Measurements from ENCODE around the gene LOXL3.
"Not testable (repeated sequence)": the region's sequence is repeated elsewhere in the genome, so short reads cannot be mapped to it uniquely, and the experiment has no call there.

Gene LOXL3

DNA sequence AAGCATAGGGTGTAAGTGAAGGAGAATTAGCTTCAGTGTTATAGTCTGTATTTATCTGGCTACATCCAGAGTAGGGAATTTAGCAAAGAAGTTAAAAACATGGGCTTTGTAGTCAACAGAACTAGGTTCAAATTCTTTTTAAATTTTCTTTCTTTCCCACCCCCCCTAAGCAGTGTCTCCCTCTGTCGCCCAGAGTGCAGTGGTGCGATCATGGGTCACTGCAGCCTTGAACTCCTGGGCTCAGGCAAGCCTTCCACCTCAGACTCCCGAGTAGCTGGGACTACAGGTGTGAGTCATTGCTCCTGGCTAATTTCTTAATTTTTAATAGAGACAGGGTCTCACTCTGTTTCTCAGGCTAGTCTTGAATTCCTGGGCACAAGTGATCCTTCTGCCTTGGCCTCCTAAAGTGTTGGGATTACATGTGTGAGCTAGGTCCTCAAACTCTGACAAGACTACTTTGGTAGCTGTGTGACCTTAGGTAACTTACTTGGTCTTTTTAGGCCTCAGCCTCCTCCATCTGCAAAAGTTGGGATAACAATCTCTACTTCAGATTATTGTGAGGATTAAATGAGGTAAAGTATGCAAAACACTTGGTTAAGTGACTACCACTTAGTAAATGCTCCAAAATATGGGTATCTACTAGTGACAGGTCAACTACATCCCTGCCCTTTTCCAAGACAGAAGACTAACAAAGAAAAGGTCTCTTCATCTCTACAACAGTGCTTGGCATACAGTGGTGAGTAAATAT, 18.6 kb upstream of the LOXL3 start:
- DNase-seq (ENCODE audit: low read depth in 3 of 3): no peak

DNA sequence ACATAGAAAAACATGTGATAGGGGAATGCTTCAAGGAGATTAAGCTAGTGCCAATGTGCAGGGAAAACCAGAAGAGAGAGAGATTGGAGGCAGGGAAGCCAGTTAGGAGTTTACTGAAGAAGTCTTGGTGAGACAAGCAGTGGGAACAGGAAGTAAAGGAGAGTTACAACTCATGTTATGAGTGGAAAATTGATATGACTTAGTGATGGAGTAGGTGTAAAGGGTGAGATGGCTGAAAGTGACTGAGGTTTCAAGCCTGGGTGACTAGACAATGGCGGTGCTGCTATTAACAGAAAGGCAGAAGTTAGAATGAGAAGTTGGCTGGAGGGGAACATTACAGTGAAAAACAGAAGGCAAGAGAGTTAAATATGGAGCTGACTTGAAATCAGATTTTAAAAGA, 17.3 kb upstream of the LOXL3 start:
- no peak for DNase-seq (ENCODE audit: low read depth in 3 of 3)

DNA sequence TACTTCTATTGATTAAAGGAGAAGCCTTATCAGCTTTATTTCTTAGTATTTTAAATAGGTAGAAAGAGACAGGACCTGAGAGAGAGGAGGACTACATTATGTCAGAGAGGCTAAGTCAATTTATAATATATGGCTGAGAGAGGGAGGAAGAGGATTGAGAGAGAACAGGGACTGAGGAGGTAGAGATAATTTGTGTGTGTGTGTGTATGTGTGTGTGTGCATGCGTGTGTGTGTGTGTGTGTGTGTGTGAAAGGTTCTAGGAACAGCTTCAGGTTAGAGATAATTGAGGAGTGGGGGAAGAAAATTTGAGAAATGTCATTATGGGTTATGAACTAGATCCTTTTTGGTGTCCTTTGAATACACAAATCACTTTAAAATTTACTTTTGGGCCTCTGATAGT, 15.9 kb upstream of the LOXL3 start:
- no peak for DNase-seq (ENCODE audit: low read depth in 3 of 3)

DNA sequence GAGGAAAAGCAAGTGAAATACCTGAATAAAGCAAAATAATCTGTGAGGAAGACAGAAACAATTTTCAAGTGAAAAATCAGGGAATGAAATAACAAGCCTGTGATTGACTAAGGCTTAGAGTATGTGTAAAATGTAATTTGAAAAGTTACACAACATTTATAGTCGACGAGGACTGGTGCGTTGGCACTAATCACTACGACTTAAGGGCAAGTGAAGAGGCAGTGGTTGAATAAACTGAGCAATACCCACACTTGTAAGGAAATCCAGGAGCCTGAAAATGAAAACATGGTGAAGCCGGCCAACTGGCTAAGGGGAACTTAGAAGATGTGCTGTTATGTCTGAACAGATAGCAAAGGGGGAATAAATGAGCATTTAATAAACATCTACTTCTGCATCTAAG, 14.1 kb upstream of the LOXL3 start:
- no peak for DNase-seq (ENCODE audit: low read depth in 3 of 3)

DNA sequence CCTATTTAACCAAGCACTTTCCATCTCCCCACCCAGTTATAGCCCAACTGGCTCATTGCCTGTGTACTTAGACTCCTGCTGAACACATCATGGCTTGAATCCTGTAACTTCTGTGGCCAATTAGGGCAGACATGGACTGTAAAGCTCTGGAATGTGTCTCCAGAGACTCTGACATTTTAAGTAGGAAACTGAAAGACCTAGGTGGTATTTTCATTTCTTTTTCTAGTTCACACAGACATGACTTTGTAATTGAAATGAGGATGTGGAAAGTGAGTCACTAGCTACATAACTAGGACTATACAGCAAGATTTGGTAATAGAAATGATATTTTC, 13.0 kb upstream of the LOXL3 start:
- DNase-seq (ENCODE audit: low read depth in 3 of 3): no peak

DNA sequence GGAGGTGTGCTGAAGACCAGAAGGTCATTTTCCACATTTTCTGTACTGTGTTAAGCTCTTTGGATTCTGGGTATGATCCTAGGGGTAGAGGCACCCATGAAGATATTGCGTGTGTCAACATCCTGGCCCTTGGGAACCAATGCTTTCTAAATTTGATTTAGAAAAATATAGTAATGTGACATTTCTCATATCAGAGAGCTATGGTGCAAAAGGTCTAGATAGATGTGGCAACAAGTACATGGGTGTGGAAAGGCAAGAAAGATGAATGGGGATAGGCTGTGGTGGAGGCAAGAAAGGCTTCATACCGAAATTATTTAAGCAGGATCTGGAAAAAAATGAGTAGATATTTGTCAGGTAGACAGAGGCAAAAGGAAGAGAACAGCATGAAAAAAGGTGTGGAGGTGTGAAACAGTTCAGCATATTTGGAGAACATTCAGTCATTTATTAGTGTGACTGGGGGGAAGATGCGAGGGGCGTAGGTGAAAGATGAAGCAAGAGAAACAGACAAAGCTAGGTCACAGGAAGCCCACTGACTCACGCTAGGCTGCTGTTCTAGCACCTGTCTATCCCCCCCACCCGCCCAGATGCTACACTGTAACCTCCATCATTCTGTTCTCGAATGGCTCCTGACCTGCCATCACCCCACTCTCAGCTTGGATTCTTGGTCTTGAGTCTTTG, 12.5 kb upstream of the LOXL3 start:
- no peak for DNase-seq (ENCODE audit: low read depth in 3 of 3)

DNA sequence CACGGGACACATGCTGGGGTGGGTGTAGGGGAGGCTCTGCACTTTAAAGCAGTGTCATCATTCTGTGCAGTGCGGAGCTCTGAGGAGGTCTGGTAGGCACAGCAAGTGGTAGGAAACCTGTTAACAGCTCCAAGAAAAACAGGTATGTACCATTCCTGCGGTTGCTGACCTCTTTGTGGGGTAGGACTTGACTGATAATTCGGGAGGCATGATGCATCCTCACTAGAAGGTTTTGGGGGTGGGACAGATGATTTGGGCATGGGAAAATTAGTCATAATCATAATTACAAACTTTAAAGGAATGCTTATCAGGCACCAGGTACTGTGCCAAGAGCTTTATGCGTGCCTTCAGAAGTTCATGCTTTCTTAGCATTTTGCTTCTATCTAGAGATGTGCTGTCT, 10.5 kb upstream of the LOXL3 start:
- no peak for DNase-seq (ENCODE audit: low read depth in 3 of 3)

DNA sequence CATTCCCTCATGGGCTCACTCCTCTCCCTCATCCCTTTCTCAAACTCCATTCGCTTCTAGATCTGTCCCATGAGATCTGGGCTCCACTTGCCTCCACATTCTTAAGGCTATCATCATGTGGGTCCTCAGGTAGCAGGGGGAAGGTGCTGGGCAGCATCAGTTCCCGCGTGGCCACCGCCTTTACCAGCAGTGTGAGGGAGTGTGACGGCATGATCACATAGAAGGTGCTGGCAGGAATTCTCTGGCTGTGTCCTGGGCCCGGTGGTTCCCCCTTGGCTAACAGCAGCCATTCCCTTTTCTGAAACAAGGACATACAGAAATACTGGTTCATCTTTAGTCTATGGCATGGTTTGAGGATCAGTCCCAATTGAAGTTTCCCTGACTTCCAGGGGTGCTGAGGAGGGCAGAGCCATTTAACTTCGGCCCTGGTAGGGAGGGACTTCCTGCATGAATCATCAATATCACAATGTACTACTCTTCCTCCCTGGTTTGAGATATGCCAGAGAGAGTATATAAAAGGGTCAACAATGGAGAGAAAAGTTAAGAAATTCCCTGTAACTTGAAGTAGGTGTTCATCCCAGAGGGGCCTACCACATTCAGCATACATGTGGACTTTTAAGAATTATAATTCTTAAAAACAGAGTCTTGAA, 8.5 kb upstream of the LOXL3 start:
- DNase-seq (ENCODE audit: low read depth in 3 of 3): no peak

DNA sequence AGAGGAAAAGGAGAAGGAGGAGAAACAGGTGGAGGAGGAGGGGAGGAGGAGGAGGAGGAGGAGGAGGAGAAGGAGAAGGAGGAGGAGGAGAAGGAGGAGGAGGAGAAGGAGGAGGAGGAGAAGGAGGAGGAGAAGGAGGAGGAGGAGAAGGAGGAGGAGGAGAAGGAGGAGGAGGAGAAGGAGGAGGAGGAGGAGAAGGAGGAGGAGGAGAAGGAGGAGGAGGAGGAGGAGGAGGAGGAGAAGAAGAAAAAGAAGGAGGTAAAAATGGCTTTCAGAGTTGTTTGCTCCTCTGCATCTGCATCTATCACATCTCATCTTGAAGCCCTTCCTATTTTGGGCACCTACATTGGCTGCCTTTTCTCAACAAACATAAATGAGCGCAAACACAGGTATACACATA, 7.3 kb upstream of the LOXL3 start:
- not testable (repeated sequence) for DNase-seq (ENCODE audit: low read depth in 3 of 3)

DNA sequence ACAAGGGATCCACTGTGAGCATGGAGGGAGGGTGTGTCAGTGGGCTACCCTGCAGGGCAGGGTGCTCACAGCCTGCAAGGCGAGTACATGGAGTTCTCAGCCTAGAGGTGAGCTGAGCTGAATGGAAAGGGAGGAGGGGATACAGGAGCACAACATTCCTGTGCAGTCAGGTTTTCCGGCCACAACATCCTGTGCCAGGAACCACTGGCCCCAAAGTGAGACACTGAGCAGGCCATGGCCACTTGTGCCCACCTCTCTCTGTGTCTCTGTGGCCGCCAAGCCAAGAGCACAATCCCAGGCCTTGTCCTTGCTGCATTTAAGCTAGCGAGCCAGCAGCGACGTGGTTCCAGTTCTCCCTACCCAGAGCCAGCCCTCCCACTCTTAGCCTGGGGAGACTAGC, 6.8 kb upstream of the LOXL3 start:
- no peak for DNase-seq (ENCODE audit: low read depth in 3 of 3)

DNA sequence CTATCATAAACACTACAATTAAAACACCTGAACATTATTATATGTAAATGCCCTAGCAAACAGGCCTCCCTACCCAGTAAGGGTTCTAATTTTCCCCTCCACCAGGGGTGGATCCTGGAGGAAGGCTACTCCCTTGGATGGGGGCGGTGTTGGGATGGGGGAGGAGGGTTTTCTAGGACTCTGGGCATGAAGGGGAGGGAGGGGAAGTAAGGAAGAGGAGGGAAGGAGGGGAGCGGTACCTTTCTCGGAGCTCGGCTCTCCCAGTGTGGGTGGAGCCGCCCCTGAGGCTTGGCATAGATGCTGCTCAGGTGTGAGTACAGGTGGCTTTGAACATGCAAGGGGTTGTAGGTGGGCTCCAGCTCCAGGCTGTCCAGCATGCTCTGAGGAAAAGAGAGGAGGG, 6.2 kb upstream of the LOXL3 start:
- DNase-seq (ENCODE audit: low read depth in 3 of 3): no peak

DNA sequence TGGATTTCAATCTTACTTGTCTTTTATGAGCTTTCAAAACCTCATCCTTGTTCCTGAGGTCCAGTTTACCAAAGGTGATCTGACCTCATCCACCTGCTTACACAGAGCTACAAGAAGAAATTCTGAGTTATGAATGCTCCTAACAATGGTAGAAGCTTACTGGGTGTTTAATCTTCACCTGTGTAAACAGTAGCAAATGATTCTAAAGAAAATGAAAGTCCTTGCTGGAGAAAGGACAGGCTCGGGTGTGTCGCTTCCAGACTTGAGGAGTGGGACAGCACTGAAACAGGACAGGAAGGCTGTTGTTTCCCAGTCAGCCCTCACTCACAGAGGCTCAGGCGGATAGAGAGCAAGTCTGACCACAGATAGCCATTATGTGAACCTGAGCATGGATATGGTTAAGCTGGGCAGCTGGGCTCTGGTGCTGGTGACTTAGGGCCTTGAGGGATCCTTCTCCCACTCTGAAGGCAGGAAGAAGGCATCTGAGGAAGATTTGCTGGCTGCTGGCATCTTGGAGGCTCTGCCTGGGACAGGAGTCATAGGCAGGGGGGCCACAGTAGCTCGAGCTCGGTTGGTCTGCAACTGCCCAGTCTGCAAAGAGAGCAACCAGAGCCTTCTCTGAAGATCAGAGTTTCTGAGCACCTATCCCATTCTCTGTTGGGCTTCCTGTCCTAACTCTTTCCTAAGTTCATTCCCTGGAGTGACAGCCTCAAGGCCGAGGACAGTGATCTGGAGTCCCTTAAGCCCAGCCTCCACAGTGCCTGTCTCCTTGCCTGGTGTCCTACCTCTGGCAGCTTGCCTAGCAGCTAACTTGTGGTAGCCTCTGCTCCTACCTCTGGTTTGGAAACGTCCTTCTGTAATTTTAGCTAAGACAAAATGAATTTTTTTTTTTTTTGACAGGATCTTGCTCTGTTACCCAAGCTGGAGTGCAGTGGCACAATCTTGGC, 4.8 kb upstream of the LOXL3 start:
- no peak for DNase-seq (ENCODE audit: low read depth in 3 of 3)

DNA sequence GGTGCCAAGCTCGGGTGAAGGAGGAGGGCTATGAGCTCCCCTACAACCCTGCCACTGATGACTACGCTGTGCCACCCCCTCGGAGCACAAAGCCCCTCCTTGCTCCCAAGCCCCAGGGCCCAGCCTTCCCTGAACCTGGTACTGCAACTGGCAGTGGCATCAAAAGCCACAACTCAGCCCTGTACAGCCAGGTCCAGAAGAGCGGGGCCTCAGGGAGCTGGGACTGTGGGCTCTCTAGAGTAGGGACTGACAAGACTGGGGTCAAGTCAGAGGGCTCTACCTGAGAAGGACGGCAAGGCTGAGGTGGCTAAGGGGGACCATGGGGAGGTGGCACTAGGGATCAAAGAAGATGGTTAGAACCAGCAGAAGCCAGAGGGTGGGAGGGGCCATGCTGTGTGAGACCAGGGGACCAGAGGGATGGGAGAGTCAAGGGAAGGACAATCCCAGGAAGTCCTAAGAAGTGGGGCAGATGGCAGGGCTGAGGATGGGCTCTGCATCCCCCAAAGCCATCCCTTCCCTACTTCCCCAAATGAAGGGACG, 3.2 kb upstream of the LOXL3 start:
- DNase-seq (ENCODE audit: low read depth in 3 of 3): no peak

DNA sequence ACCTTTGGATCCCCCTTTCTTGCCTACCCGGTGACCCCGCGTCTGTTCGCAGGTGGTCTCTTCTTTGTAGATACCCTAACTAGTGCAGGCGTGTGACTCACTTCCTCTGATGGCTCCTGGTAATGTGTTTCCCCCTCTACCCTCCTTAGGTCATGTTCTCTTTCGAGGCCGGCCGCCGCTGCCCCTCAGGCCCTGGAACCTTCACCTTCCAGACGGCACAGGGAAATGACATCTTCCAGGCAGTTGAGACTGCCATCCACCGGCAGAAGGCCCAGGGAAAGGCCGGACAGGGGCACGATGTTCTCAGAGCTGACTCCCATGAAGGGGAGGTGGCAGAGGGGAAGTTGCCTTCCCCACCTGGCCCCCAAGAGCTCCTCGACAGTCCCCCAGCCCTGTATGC, 2.4 kb upstream of the LOXL3 start:
- no peak for DNase-seq (ENCODE audit: low read depth in 3 of 3)

DNA sequence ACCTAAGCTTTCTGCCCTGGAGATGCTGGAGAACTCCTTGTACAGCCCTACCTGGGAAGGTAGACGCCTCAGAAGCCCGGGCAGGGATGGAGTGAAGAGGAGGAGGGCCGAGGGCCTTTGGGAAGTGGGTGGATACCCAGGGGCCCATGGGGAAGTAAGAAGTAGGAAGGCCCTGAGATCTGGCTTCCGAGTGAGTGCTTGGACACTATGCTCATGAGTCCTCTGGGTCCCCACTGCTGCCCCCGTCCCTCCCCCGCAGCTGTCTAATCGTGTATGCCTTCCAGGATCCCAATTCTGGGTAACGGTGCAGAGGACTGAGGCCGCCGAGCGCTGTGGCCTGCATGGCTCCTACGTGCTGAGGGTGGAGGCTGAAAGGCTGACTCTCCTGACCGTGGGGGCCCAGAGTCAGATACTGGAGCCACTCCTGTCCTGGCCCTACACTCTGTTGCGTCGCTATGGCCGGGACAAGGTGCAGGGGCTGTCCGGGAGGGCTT, 1.9 kb upstream of the LOXL3 start:
- no peak for DNase-seq (ENCODE audit: low read depth in 3 of 3)

DNA sequence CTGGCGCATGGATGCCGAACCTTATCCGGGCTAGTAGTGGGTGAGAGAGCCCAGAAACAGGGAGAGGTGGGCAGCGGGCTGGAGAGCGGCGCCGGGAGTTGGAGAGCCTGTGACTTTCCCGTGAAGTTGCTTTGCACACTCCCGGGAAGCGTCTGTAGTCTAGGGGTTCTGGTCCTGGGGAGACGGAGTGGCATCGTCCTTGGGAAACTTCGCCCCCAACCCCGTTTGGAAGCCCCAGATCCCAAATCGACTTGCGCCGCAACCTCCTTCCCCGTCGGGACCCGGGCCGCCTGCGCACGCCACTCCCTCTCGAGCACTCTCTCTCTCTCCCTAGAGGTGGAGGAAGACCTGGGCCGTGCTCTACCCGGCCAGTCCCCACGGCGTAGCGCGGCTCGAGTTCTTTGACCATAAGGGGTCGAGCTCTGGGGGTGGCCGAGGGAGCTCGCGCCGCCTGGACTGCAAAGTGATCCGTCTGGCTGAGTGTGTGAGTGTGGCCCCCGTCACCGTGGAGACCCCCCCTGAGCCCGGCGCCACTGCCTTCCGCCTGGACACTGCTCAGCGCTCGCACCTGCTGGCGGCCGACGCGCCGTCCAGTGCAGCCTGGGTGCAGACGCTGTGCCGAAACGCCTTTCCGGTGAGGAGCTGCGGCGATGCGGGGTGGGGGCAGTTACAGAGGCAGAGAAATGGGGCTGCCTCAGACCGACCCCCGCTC, 1.2 kb upstream of the LOXL3 start:
- DNase-seq (ENCODE audit: low read depth in 3 of 3): peak in 1 of 3 experiments; percentile 39

DNA sequence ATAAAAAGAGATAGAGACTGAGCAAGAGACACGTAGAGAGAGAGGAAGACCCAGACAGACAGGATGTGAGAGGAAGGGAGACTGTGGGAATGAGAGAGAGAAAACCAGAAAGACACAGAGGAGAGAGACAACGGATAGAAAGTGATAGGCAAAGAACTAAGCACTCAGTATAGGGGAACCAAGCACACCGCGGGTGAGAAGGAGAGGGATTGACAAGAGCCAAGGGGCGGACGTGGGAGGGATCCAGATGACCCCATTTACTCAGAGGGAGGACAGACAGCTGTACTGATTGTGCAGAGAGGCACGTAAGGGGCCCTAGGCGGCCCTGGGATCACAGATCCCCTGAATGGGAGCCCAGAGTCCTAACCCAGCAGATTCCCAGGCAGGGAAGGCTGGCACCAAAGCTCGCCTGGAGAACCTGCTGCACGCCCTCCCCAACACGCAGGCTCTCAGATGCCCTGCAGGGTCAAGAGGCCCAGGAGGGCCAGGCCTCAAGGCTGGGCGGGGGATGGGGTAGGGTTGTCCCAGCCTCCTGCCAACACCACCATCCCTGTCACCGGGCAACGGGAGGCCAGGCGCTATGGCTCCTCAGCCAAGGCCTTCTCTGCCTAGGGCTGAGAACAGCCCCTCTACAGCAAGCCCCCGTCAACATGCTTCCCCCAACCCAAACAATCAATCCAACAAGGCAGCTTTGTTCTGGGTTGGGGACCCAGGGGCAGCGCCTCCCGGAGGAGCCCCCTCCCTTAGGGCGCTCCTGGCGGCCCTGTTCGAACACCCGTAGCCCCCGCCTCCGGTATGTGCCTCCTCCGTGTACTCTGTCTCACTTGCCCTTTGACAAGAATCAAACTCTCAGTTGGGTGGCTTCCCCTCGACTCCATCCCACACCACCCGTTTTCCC, 579 bp downstream of the LOXL3 start:
- no peak for DNase-seq (ENCODE audit: low read depth in 3 of 3)

DNA sequence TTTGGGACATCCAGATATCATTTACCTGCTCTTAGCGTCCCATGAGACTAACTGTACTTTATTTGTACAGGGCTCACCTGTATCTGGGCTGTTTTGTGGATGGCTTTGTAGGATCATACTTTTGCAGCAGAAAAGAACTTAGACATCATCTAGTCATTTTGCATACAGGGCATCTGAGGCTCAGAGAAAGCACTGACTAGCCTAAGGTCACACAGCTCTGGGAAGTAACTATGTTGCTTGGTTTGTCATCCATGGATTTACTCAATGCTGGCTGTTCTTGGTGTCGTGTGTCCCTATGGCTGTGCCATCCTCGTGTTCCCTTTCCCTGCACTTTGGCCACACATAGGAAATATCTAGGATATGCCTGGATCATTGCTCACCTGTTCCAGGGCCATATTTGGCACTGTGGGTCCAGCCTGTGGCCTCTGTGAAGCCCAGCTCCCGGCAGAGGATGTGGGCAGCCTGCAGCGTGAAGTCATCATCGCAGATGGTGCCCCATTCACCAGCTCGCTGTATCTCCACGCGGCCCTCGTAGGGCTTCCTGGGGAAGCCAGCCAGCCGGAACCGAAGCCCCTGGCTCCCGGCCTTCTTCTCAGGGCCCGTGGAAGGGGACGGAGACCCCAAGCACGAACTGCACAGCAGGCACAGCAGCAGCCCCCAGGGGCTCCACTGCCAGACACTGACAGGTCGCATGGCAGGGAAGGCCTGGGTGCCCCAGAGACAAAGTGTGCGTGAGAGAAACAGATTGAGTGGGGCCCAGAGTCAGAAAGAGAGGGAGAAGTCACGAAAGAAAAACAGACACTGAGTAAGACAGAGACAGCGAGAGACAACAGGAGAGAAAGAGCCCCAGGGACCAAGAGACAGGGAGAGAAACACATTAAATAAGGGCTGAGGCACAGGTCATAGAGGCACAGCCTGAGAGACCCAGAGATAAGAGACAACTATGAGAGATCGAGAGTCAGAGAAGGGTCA, 1.5 kb downstream of the LOXL3 start:
- DNase-seq (ENCODE audit: low read depth in 3 of 3): no peak

DNA sequence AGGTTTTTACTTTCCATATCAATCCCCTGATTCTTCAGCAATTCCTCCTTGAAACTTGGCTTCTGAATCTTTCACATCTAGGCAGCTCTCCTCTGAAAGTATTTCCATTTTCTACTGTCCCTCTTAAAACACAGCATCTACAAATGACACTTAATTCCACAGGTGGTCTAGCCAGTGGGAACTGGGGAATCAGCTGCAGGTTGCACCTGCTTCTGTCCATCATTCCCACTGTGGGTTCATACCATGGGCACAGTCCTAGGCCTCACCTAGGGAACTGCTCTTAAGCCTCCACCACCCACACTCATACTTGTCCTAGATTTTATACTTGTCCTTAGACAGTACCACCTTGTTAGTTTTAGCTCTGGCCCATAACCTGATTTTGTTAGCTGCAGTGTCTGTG, 2.2 kb downstream of the LOXL3 start:
- DNase-seq (ENCODE audit: low read depth in 3 of 3): no peak
